CD4-positive, alpha-beta memory T cell (primary cell): ENCODE data around the gene STXBP6. TPM values are rescaled to one million over a fixed set of nuclear protein-coding genes. Genes with fewer than 3 reads are reported as not detected.

Experiments used
- CTCF ChIA-PET: fragments of 350-600 bp; sonication (Branson Sonifier 250); formaldehyde crosslinking; loops from one replicate; lab custom pipeline; 2021; ENCODE audit warnings: inconsistent platforms; ENCODE audit not compliant: partially characterized antibody; lab: Charles Lee
- POLR2A ChIA-PET: fragments of 350-600 bp; sonication (Branson Sonifier 250); formaldehyde crosslinking; loops from one replicate; lab custom pipeline; 2021; ENCODE audit not compliant: partially characterized antibody; lab: Charles Lee
- DNase-seq, 5 donors: peaks; one replicate each; pipeline versions ENCODE4 v3.0.0 to v3.0.0-alpha.2; 2020 to 2022; ENCODE audit warnings: mixed read lengths in 1 of 5
- H3K27ac ChIP-seq: one replicate; pipeline ENCODE4 v1.7.0; 2013; ENCODE audit warnings: low read depth, low read length
- H3K27me3 ChIP-seq: 2 replicates; pipeline ENCODE4 v1.7.0; 2013; ENCODE audit warnings: mild to moderate bottlenecking, low read length, moderate library complexity; ENCODE audit not compliant: insufficient read depth
- H3K36me3 ChIP-seq: 2 replicates; pipeline ENCODE4 v1.7.0; 2013; ENCODE audit warnings: mild to moderate bottlenecking, low read length, moderate library complexity; ENCODE audit not compliant: insufficient read depth
- H3K4me1 ChIP-seq: 2 replicates; pipeline ENCODE4 v1.7.0; 2013; ENCODE audit warnings: mild to moderate bottlenecking, low read length, moderate library complexity; ENCODE audit not compliant: insufficient read depth
- H3K4me3 ChIP-seq, 2 donors: one replicate each; pipeline ENCODE4 v1.7.0; 2013; ENCODE audit warnings: low read length in 2 of 2, mild to moderate bottlenecking in 1 of 2
- H3K9me3 ChIP-seq, 2 donors: one replicate each; pipeline ENCODE4 v1.7.0; 2013; ENCODE audit warnings: low read length in 2 of 2, control low read depth in 1 of 2; ENCODE audit not compliant: control insufficient read depth in 1 of 2
- H3K27ac Mint-ChIP-seq, 7 donors: one replicate each; pipeline ENCODE4 v1.8.0; 2020 to 2021; ENCODE audit warnings: mixed read lengths in 7 of 7, mild to moderate bottlenecking in 6 of 7, inconsistent platforms in 3 of 7, moderate library complexity in 3 of 7
- H3K27me3 Mint-ChIP-seq, 2 donors: one replicate each; pipeline ENCODE4 v1.8.0; 2020 to 2021; ENCODE audit warnings: mixed read lengths in 2 of 2
- H3K36me3 Mint-ChIP-seq, 2 donors: one replicate each; pipeline ENCODE4 v1.8.0; 2020 to 2021; ENCODE audit warnings: mixed read lengths in 2 of 2, inconsistent platforms in 1 of 2, mild to moderate bottlenecking in 1 of 2
- H3K4me1 Mint-ChIP-seq, 4 donors: one replicate each; pipeline ENCODE4 v1.8.0; 2020 to 2021; ENCODE audit warnings: mixed read lengths in 4 of 4, mild to moderate bottlenecking in 1 of 4
- H3K4me3 Mint-ChIP-seq, 8 donors: one replicate each; pipeline ENCODE4 v1.8.0; 2020 to 2021; ENCODE audit warnings: mixed read lengths in 8 of 8, mild to moderate bottlenecking in 7 of 8, moderate library complexity in 6 of 8, inconsistent platforms in 3 of 8
- H3K9me3 Mint-ChIP-seq, 8 donors: one replicate each; pipeline ENCODE4 v1.8.0; 2020 to 2021; ENCODE audit warnings: mixed read lengths in 8 of 8, mild to moderate bottlenecking in 5 of 8, inconsistent platforms in 3 of 8, moderate library complexity in 1 of 8
- intact Hi-C: fragments of 100-400 bp; cut with micrococcal nuclease; formaldehyde crosslinking; loops from one replicate; pipeline ENCODE4 v1.15.1; 2023
- polyA plus RNA-seq, 2 donors: library from polyadenylated mRNA; unstranded; fragments of 300-500 nt; fragmentation: Illumina TruSeq; gene quantifications; one replicate each; pipeline ENCODE4 v1.2.3, GENCODE V29; 2021
- total RNA-seq, 2 experiments: library from RNA; stranded (reverse); gene quantifications; one replicate each; pipeline ENCODE4 v1.2.3, GENCODE V29; 2021

The STXBP6 gene
- total and polyA plus RNA-seq, 4 experiments from 2014 or later: not detected

DNA sequence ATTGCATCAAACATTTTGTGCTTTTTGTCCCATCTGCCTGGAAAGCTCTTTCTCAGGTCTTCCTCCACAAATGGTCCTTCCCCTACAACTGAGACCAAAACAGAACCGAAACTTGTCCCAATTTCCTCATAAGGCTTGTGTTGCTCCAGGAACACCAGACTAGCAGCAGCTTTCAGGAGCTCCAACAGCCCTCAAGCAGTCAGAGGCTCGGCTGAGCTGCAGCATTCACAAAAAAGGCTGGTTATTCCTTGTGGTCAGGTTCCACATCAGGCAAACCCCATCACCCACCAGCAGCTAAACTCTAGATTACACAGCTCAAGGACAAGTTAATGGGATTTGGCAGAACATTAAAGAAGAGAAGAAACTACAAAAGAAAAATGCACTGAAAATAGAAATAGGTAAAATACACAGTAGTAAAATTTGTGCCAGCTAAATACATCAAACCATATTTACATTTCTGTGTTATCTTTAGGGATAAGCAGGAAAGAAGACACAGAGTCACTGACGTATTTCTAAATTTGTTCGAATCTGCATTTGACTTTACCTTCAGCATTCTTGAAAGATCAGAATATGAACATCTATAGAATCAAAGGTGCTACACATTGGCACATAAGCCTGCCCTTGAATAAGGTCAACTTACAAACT lies 141.2 kb downstream of the STXBP6 start:
- no peaks in the 10 kb centered on the region for H3K4me1 ChIP-seq
- ChIA-PET POLR2A (no interaction called here), CTCF (no interaction called here)
- Mint-ChIP-seq H3K9me3 (no peaks in the 10 kb centered on the region), H3K4me3 (no peak overlapping the region), H3K27me3 (peaks cover 8 to 16% of the 10 kb centered on the region in 2 donors), H3K36me3 (no peaks in the 10 kb centered on the region), H3K4me1 (no peaks in the 10 kb centered on the region), H3K27ac (no peak overlapping the region)
- intact Hi-C loops: no loop called here
- no peaks in the 10 kb centered on the region for H3K9me3 ChIP-seq
- H3K36me3 ChIP-seq: no peaks in the 10 kb centered on the region
- no peaks in the 10 kb centered on the region for H3K27me3 ChIP-seq
- H3K27ac ChIP-seq: no peak overlapping the region
- H3K4me3 ChIP-seq: no peak overlapping the region
- no peak for DNase-seq

DNA sequence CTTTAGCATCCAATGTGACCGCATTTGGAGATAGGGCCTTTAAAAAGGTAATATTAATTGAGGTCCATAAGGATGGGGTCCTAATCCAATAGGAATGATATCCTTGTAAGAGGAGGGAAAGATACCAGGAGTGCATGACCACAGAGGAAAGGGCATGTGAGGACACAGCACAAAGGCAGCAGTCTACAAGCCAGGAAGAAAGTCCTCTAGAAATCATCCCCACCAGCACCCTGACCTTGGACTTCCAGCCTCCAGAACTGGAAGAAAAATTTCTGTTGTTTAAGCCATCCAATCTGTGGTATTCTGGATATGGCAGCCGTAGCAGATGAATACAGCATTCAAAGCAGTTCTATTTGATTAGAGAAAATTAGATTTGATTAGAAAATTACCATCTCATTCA lies 145.4 kb downstream of the STXBP6 start:
- Histone ChIP-seq H3K36me3 (no peaks in the 10 kb centered on the region), H3K27me3 (no peaks in the 10 kb centered on the region), H3K9me3 (no peaks in the 10 kb centered on the region), H3K4me3 (no peak overlapping the region), H3K27ac (no peak overlapping the region), H3K4me1 (no peaks in the 10 kb centered on the region)
- intact Hi-C loops: no loop called here
- ChIA-PET CTCF (no interaction called here), POLR2A (no interaction called here)
- Mint-ChIP-seq H3K27me3 (peaks cover 2 to 8% of the 10 kb centered on the region in 2 donors), H3K4me3 (no peak overlapping the region), H3K36me3 (no peaks in the 10 kb centered on the region), H3K4me1 (no peaks in the 10 kb centered on the region), H3K27ac (no peak overlapping the region), H3K9me3 (no peaks in the 10 kb centered on the region)
- DNase-seq: no peak

DNA sequence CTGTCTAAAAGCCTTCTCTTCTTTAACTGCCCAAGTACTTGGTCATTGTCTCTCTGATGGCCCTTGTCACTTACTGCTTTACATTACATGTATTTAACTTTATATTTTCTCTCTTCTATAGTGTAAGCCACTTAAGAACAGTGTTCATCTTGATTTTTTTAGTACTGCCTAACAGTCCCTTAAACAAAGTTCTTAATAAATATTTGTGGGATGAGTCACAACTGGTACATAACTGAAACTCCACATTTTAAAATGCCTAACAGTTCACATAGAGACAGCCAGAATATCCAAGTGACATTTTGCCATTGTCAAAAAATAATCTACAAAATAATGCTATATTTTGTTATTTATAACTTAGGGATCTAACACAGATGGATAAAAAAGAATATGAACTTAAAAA lies 146.6 kb downstream of the STXBP6 start:
- H3K27me3 Mint-ChIP-seq: peaks cover 2 to 4% of the 10 kb centered on the region in 2 donors
- no peaks in the 10 kb centered on the region for H3K36me3 Mint-ChIP-seq

DNA sequence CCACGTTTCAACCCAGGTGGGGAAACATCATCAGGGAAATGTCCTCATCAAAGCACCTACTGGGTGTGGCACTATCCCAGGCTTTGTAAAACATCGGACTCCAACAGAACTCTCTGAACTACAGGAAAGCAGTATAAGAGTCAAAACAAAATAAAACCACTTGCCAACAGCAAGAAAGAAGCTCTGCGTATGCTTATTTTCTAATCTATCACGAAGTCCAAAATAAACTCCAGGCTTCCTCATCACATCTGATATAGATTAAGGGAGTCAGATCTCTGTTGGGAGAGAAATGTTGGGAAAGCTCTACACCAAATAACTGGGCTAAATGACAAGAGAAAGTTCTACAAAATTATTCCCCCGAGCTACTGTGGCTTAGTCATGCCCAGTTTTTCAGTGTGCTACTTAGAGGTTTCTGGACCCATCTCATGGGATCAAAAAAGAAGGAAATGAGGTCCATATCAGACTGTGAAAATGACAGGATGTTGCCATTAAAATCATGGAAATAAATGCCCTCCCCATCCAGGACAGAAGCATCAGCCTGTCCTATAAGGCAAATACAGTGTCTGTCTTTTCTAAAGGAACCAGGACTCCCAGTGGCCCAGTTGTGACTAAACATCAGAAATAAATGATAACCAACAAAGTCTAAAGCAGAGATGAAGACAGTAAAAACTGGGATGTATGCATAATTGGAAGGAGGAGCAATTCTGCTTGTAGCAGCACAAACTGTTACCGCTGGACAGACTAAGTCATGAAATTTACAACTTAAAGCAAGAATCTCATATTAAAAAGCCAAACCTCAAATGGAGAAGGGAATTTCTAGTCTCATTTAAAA lies 149.5 kb downstream of the STXBP6 start:
- Mint-ChIP-seq H3K27me3 (peaks cover 5 to 12% of the 10 kb centered on the region in 2 donors), H3K27ac (no peak overlapping the region), H3K36me3 (no peaks in the 10 kb centered on the region), H3K4me1 (no peaks in the 10 kb centered on the region), H3K4me3 (no peak overlapping the region), H3K9me3 (no peaks in the 10 kb centered on the region)
- Histone ChIP-seq H3K9me3 (no peaks in the 10 kb centered on the region), H3K27ac (no peak overlapping the region), H3K36me3 (no peaks in the 10 kb centered on the region), H3K4me3 (no peak overlapping the region), H3K27me3 (no peaks in the 10 kb centered on the region), H3K4me1 (no peaks in the 10 kb centered on the region)
- CTCF ChIA-PET: no interaction called here
- DNase-seq: no peak
- POLR2A ChIA-PET: no interaction called here
- intact Hi-C loops: no loop called here

More for the DNA sequence above, 146.6 kb downstream of the STXBP6 start:
- Histone ChIP-seq H3K27ac (no peak overlapping the region), H3K27me3 (no peaks in the 10 kb centered on the region), H3K9me3 (no peaks in the 10 kb centered on the region), H3K4me1 (no peaks in the 10 kb centered on the region), H3K4me3 (no peak overlapping the region), H3K36me3 (no peaks in the 10 kb centered on the region)
- intact Hi-C loops: no loop called here
- no peak overlapping the region for H3K4me3 Mint-ChIP-seq
- POLR2A ChIA-PET: no interaction called here
- no peak for DNase-seq
- H3K27ac Mint-ChIP-seq: no peak overlapping the region
- no peaks in the 10 kb centered on the region for H3K4me1 Mint-ChIP-seq
- CTCF ChIA-PET: no interaction called here
- no peaks in the 10 kb centered on the region for H3K9me3 Mint-ChIP-seq

DNA sequence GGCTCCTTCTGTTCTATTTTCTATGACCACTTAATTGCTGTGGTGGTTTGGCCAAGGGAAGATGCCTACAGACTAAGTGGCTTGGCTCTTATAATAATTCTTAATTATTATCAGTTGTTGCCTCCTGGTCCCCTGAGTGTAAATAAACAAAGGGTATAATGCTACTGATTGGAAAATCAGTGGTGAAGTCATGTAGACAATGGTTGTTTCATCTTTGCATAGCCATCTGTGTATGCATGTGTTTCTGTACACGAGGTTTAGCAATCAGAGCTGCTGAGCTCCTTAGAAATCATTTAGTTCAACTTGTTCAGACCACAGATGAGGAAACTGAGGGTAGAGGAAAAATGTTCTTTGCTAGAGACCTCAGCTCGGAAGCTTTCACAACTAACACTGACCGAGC lies 152.2 kb downstream of the STXBP6 start:
- no peak for DNase-seq
- Mint-ChIP-seq H3K9me3 (no peaks in the 10 kb centered on the region), H3K27ac (no peak overlapping the region), H3K4me3 (no peak overlapping the region), H3K4me1 (no peaks in the 10 kb centered on the region), H3K36me3 (no peaks in the 10 kb centered on the region), H3K27me3 (peaks cover 6 to 10% of the 10 kb centered on the region in 2 donors)
- H3K9me3 ChIP-seq: no peaks in the 10 kb centered on the region
- ChIA-PET POLR2A (no interaction called here), CTCF (no interaction called here)
- H3K4me1 ChIP-seq: no peaks in the 10 kb centered on the region
- H3K27ac ChIP-seq: no peak overlapping the region
- no peaks in the 10 kb centered on the region for H3K36me3 ChIP-seq
- no peak overlapping the region for H3K4me3 ChIP-seq
- intact Hi-C loops: no loop called here
- H3K27me3 ChIP-seq: no peaks in the 10 kb centered on the region

DNA sequence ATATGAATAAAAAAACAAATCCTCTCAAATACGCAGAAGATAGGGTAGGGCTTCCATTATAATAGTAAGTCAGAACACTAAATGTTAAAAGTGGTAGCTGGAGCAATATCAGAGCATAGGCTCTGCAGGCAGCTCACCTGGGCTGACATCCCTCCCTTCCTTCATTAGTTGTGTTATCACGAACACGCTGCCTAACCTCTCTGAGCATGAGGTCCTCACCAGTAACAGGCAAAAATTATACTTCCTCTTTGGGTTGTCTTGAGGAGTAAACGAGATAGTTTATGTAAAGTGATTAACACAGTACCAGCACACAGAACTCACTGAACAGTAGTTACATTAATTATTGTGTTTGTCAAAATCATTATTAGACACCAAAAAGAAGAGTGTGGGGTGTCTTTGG lies 154.3 kb downstream of the STXBP6 start:
- Mint-ChIP-seq H3K4me3 (no peak overlapping the region), H3K36me3 (no peaks in the 10 kb centered on the region), H3K27me3 (peaks cover 5 to 12% of the 10 kb centered on the region in 2 donors), H3K27ac (no peak overlapping the region), H3K4me1 (no peaks in the 10 kb centered on the region), H3K9me3 (peaks cover 0 to 9% (median 4%) of the 10 kb centered on the region in 8 donors)
- no peak for DNase-seq
- intact Hi-C loops: no loop called here
- Histone ChIP-seq H3K4me1 (no peaks in the 10 kb centered on the region), H3K36me3 (no peaks in the 10 kb centered on the region), H3K27me3 (no peaks in the 10 kb centered on the region), H3K27ac (no peak overlapping the region), H3K4me3 (no peak overlapping the region), H3K9me3 (no peaks in the 10 kb centered on the region)
- POLR2A ChIA-PET: no interaction called here
- CTCF ChIA-PET: no interaction called here

DNA sequence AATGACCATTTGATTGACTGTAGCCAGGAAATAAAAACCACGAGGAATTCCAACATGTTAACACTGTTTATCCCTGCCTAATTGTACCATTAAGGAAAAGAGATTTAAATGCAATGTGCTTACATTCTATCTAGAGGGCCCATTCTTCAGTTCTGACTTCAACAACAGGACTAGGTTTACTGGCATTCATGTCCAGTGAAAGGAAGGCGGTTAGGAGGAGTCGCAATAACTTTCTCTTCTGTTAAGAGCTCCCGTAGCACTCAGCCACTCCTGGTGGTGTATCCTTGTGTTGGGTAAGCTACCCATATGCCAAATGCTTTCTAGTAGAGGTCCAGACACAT lies 154.7 kb downstream of the STXBP6 start:
- no peaks in the 10 kb centered on the region for H3K4me1 Mint-ChIP-seq
- Histone ChIP-seq H3K27me3 (no peaks in the 10 kb centered on the region), H3K27ac (no peak overlapping the region), H3K9me3 (no peaks in the 10 kb centered on the region), H3K4me3 (no peak overlapping the region), H3K4me1 (no peaks in the 10 kb centered on the region), H3K36me3 (no peaks in the 10 kb centered on the region)
- no peaks in the 10 kb centered on the region for H3K36me3 Mint-ChIP-seq
- peaks cover 5 to 12% of the 10 kb centered on the region in 2 donors for H3K27me3 Mint-ChIP-seq
- no peak overlapping the region for H3K27ac Mint-ChIP-seq
- no peak for DNase-seq
- intact Hi-C loops: no loop called here
- H3K4me3 Mint-ChIP-seq: no peak overlapping the region
- H3K9me3 Mint-ChIP-seq: peaks cover 0 to 13% (median 6%) of the 10 kb centered on the region in 8 donors
- ChIA-PET CTCF (no interaction called here), POLR2A (no interaction called here)
